ENCODE results near the gene UGGT2. TPM values are rescaled to one million over a fixed set of nuclear protein-coding genes. Genes with fewer than 3 reads are reported as not detected.

Gene UGGT2
- total and polyA plus RNA-seq, 4 donors = 7.6 to 60.2 (median 16.3) TPM

- no peak overlapping the region for H3K4me3 ChIP-seq
- peaks cover 0 to 5% (median 1%) of the 10 kb centered on the region in 4 donors for H3K9me3 ChIP-seq (ENCODE audit: control insufficient read depth in 4 of 4, insufficient read depth in 3 of 4, low read length in 3 of 4)
- DNase-seq = no peak
- H3K9ac ChIP-seq (ENCODE audit: insufficient read depth in 1 of 2, low read length in 2 of 2) = no peak overlapping the region
- no peak overlapping the region for H3K27ac ChIP-seq (ENCODE audit: low read depth in 1 of 2, low read length in 1 of 2)
- H3K36me3 ChIP-seq (ENCODE audit: control insufficient read depth in 4 of 4, insufficient read depth in 4 of 4, low read length in 4 of 4) = peaks cover 0 to 2% (median under 1%) of the 10 kb centered on the region in 4 donors
- ATAC-seq (ENCODE audit: insufficient read depth, low FRiP score) = no peak
- peaks cover 0 to 3% (median 0%) of the 10 kb centered on the region in 5 donors for H3K4me1 ChIP-seq (ENCODE audit: control insufficient read depth in 5 of 5, insufficient read depth in 5 of 5, low read length in 5 of 5)
- H3K27me3 ChIP-seq (ENCODE audit: control insufficient read depth in 3 of 3, insufficient read depth in 3 of 3, low read length in 2 of 3) = no peaks in the 10 kb centered on the region
- TF ChIP-seq CTCF (IDR thresholded peaks at IDR 0.05; ENCODE audit: control extremely low read depth, extremely low read depth) = no peak
- WGBS, 2 donors = 88 to 90% methylated on average over 1 of the region's 1 CpG
Measured at GRCh38 chr13:96036515-96036914, 16.7 kb downstream of the UGGT2 start.

- TF ChIP-seq CTCF (IDR thresholded peaks at IDR 0.05; ENCODE audit: control extremely low read depth, extremely low read depth) = no peak
- H3K4me1 ChIP-seq (ENCODE audit: control insufficient read depth in 5 of 5, insufficient read depth in 5 of 5, low read length in 5 of 5) = peaks cover 0 to 3% (median 0%) of the 10 kb centered on the region in 5 donors
- DNase-seq (no peak), ATAC-seq (ENCODE audit: insufficient read depth, low FRiP score) (no peak)
- H3K27ac ChIP-seq (ENCODE audit: low read depth in 1 of 2, low read length in 1 of 2) = no peak overlapping the region
- no peak overlapping the region for H3K4me3 ChIP-seq
- H3K27me3 ChIP-seq (ENCODE audit: control insufficient read depth in 3 of 3, insufficient read depth in 3 of 3, low read length in 2 of 3) = no peaks in the 10 kb centered on the region
- 94 to 96% methylated on average over 10 of the region's 10 CpGs for WGBS, 2 donors
- H3K9me3 ChIP-seq (ENCODE audit: control insufficient read depth in 4 of 4, insufficient read depth in 3 of 4, low read length in 3 of 4) = peaks cover 0 to 5% (median 1%) of the 10 kb centered on the region in 4 donors
- peaks cover 0 to 3% (median 2%) of the 10 kb centered on the region in 4 donors for H3K36me3 ChIP-seq (ENCODE audit: control insufficient read depth in 4 of 4, insufficient read depth in 4 of 4, low read length in 4 of 4)
- H3K9ac ChIP-seq (ENCODE audit: insufficient read depth in 1 of 2, low read length in 2 of 2) = no peak overlapping the region
Measured at GRCh38 chr13:96034662-96035061, 18.5 kb downstream of the UGGT2 start.

- no peak overlapping the region for H3K9ac ChIP-seq (ENCODE audit: insufficient read depth in 1 of 2, low read length in 2 of 2)
- ATAC-seq (ENCODE audit: insufficient read depth, low FRiP score) = no peak
- no peaks in the 10 kb centered on the region for H3K27me3 ChIP-seq (ENCODE audit: control insufficient read depth in 3 of 3, insufficient read depth in 3 of 3, low read length in 2 of 3)
- H3K4me1 ChIP-seq (ENCODE audit: control insufficient read depth in 5 of 5, insufficient read depth in 5 of 5, low read length in 5 of 5) = peaks cover 0 to 3% (median 0%) of the 10 kb centered on the region in 5 donors
- H3K36me3 ChIP-seq (ENCODE audit: control insufficient read depth in 4 of 4, insufficient read depth in 4 of 4, low read length in 4 of 4) = peaks cover 0 to 3% (median 2%) of the 10 kb centered on the region in 4 donors
- peaks cover 0 to 5% (median 1%) of the 10 kb centered on the region in 4 donors for H3K9me3 ChIP-seq (ENCODE audit: control insufficient read depth in 4 of 4, insufficient read depth in 3 of 4, low read length in 3 of 4)
- no peak overlapping the region for H3K27ac ChIP-seq (ENCODE audit: low read depth in 1 of 2, low read length in 1 of 2)
- no peak for DNase-seq
- no peak for TF ChIP-seq CTCF (IDR thresholded peaks at IDR 0.05; ENCODE audit: control extremely low read depth, extremely low read depth)
- 96 to 98% methylated on average over 12 of the region's 12 CpGs for WGBS, 2 donors
- no peak overlapping the region for H3K4me3 ChIP-seq
Measured at GRCh38 chr13:96033220-96034015, 19.8 kb downstream of the UGGT2 start.
